Uterus (tissue), 4 donors: ENCODE measurements around the gene OTUD5. TPM values are rescaled to one million over a fixed set of nuclear protein-coding genes. Genes with fewer than 3 reads are reported as not detected.

Source experiments
- DNase-seq, 2 donors: peaks; one replicate each; pipeline ENCODE4 v3.0.0-alpha.2; 2019 to 2020
- H3K27ac ChIP-seq, 2 donors: fragments of 200-600 bp; sonication (generic); 1 replicate in 1 of 2; 2 replicates in 1 of 2; pipeline ENCODE4 v1.5.1; 2016 to 2018
- H3K27me3 ChIP-seq, 2 donors: fragments of 200-600 bp; sonication (generic); one replicate each; pipeline ENCODE4 v1.5.1; 2018 to 2019; ENCODE audit warnings: control low read depth in 1 of 2
- H3K36me3 ChIP-seq, 2 donors: fragments of 200-600 bp; sonication (generic); one replicate each; pipeline ENCODE4 v1.5.1; 2019; ENCODE audit warnings: control low read depth in 1 of 2
- H3K4me1 ChIP-seq, 2 donors: fragments of 200-600 bp; sonication (generic); one replicate each; pipeline ENCODE4 v1.5.1; 2018 to 2019; ENCODE audit warnings: control low read depth in 1 of 2
- H3K4me3 ChIP-seq, 2 donors: fragments of 200-600 bp; sonication (generic); 1 replicate in 1 of 2; 2 replicates in 1 of 2; pipeline ENCODE4 v1.5.1; 2018 to 2019; ENCODE audit warnings: mild to moderate bottlenecking in 1 of 2
- H3K9me3 ChIP-seq, 2 donors: fragments of 200-600 bp; sonication (generic); one replicate each; pipeline ENCODE4 v1.5.1; 2019; ENCODE audit warnings: control low read depth in 1 of 2
- CTCF ChIP-seq, 4 experiments: fragments of 200-600 bp in 2 of 4; fragments of 450-650 bp in 2 of 4; sonication (generic) in 2 of 4; IDR thresholded peaks; one replicate each; pipeline ENCODE4 v1.5.1; 2016 to 2019; ENCODE audit warnings: antibody characterized with exemption in 4 of 4, mild to moderate bottlenecking in 2 of 4, moderate library complexity in 1 of 4
- POLR2A ChIP-seq, 2 donors: fragments of 450-650 bp; IDR thresholded peaks; one replicate each; pipeline ENCODE4 v1.6.1; 2016; ENCODE audit warnings: antibody characterized with exemption in 2 of 2, mild to moderate bottlenecking in 1 of 2, moderate library complexity in 1 of 2
- intact Hi-C: fragments of 100-400 bp; cut with DNase I; formaldehyde crosslinking; loops from one replicate; pipeline ENCODE4 v1.15.1; 2023; ENCODE audit warnings: low total_unique reads
- total RNA-seq, 4 donors: library from RNA; depleted of rRNA in 3 of 4; stranded (reverse); fragments of >200 nt in 3 of 4; gene quantifications; one replicate each; pipeline versions ENCODE4 v1.1.0 to v1.2.4, GENCODE V29; 2014 to 2023
- donor health status: DM: yes; HTN: yes; CAD: no.

The OTUD5 gene
- total RNA-seq, 4 donors from 2014 or later, result 8.5 to 58.7 (median 21.8) TPM

- intact Hi-C loops, result no loop called here
- DNase-seq, result no peak
- TF ChIP-seq CTCF (IDR thresholded peaks at IDR 0.05) (no peak), POLR2A (IDR thresholded peaks at IDR 0.05) (no peak)
- Histone ChIP-seq H3K27me3 (no peaks in the 10 kb centered on the region), H3K9me3 (no peaks in the 10 kb centered on the region), H3K27ac (no peak overlapping the region), H3K36me3 (no peaks in the 10 kb centered on the region), H3K4me1 (no peaks in the 10 kb centered on the region), H3K4me3 (no peak overlapping the region)
Observed at GRCh38 chrX:48905090-48905790, 52.2 kb downstream of the OTUD5 start.

- intact Hi-C loops, result no loop called here
- no peaks in the 10 kb centered on the region for H3K9me3 ChIP-seq
- TF ChIP-seq POLR2A (IDR thresholded peaks at IDR 0.05), result no peak
- TF ChIP-seq CTCF (IDR thresholded peaks at IDR 0.05), result no peak
- H3K36me3 ChIP-seq, result no peaks in the 10 kb centered on the region
- DNase-seq, result no peak
- no peak overlapping the region for H3K27ac ChIP-seq
- H3K4me1 ChIP-seq, result no peaks in the 10 kb centered on the region
- H3K4me3 ChIP-seq, result no peak overlapping the region
- no peaks in the 10 kb centered on the region for H3K27me3 ChIP-seq
Observed at GRCh38 chrX:48904626-48905025, 52.8 kb downstream of the OTUD5 start.

- Histone ChIP-seq H3K27me3 (no peaks in the 10 kb centered on the region), H3K4me3 (no peak overlapping the region), H3K36me3 (no peaks in the 10 kb centered on the region), H3K9me3 (no peaks in the 10 kb centered on the region), H3K4me1 (no peaks in the 10 kb centered on the region), H3K27ac (no peak overlapping the region)
- intact Hi-C loops, result no loop called here
- DNase-seq, result no peak
- no peak for TF ChIP-seq POLR2A (IDR thresholded peaks at IDR 0.05)
- no peak for TF ChIP-seq CTCF (IDR thresholded peaks at IDR 0.05)
Observed at GRCh38 chrX:48904180-48904579, 53.2 kb downstream of the OTUD5 start.

- TF ChIP-seq CTCF (IDR thresholded peaks at IDR 0.05), result no peak
- Histone ChIP-seq H3K36me3 (no peaks in the 10 kb centered on the region), H3K4me3 (no peak overlapping the region), H3K27ac (no peak overlapping the region), H3K27me3 (no peaks in the 10 kb centered on the region), H3K4me1 (no peaks in the 10 kb centered on the region), H3K9me3 (no peaks in the 10 kb centered on the region)
- intact Hi-C loops, result no loop called here
- no peak for DNase-seq
Observed at GRCh38 chrX:48903290-48903689, 54.1 kb downstream of the OTUD5 start.

GRCh38 chrX:48902776-48903175 lies 54.6 kb downstream of the OTUD5 start:
- Histone ChIP-seq H3K4me1 (no peaks in the 10 kb centered on the region), H3K27ac (no peak overlapping the region), H3K4me3 (no peak overlapping the region), H3K36me3 (no peaks in the 10 kb centered on the region), H3K27me3 (no peaks in the 10 kb centered on the region), H3K9me3 (no peaks in the 10 kb centered on the region)
- DNase-seq, result no peak
- intact Hi-C loops, result no loop called here
- no peak for TF ChIP-seq POLR2A (IDR thresholded peaks at IDR 0.05)
- no peak for TF ChIP-seq CTCF (IDR thresholded peaks at IDR 0.05)
